RKO (cell line): ENCODE data around the gene TKTL1.
"Not testable (repeated sequence)": the region's sequence is repeated elsewhere in the genome, so short reads cannot be mapped to it uniquely, and the experiment has no call there.

Source experiments
- DNase-seq: peaks from one replicate; pipeline ENCODE4 v3.0.0-alpha.2; 2016; ENCODE audit warnings: low spot score

The TKTL1 gene

GRCh38 chrX:154343620-154344019 is 48.0 kb downstream of the TKTL1 start:
- not testable (repeated sequence) for DNase-seq

GRCh38 chrX:154348114-154348531 is 52.5 kb downstream of the TKTL1 start:
- DNase-seq = peak; percentile 29

- no peak for DNase-seq
These were observed 53.2 kb downstream of the TKTL1 start for GRCh38 chrX:154348646-154349358.

GRCh38 chrX:154349359-154349935 is 53.9 kb downstream of the TKTL1 start:
- no peak for DNase-seq

- no peak for DNase-seq
These were observed 54.4 kb downstream of the TKTL1 start for GRCh38 chrX:154349979-154350378.

GRCh38 chrX:154350429-154351182 is 55.0 kb downstream of the TKTL1 start:
- no peak for DNase-seq

GRCh38 chrX:154351183-154352011 is 55.8 kb downstream of the TKTL1 start:
- no peak for DNase-seq

- no peak for DNase-seq
These were observed 56.4 kb downstream of the TKTL1 start for GRCh38 chrX:154352012-154352401.

GRCh38 chrX:154352466-154352865 is 56.9 kb downstream of the TKTL1 start:
- no peak for DNase-seq

- DNase-seq = no peak
These were observed 57.7 kb downstream of the TKTL1 start for GRCh38 chrX:154353172-154353843.

- no peak for DNase-seq
These were observed 58.4 kb downstream of the TKTL1 start for GRCh38 chrX:154354013-154354412.

- DNase-seq = no peak
These were observed 58.9 kb downstream of the TKTL1 start for GRCh38 chrX:154354516-154354915.

GRCh38 chrX:154355094-154355775 is 59.6 kb downstream of the TKTL1 start:
- DNase-seq = no peak

GRCh38 chrX:154355776-154356140 is 60.2 kb downstream of the TKTL1 start:
- DNase-seq = no peak

GRCh38 chrX:154356596-154356995 is 61.0 kb downstream of the TKTL1 start:
- no peak for DNase-seq

GRCh38 chrX:154357205-154357604 is 61.6 kb downstream of the TKTL1 start:
- no peak for DNase-seq

- no peak for DNase-seq
These were observed 62.4 kb downstream of the TKTL1 start for GRCh38 chrX:154358011-154358410.

GRCh38 chrX:154358829-154359228 is 63.2 kb downstream of the TKTL1 start:
- DNase-seq = no peak

- DNase-seq = no peak
These were observed 64.0 kb downstream of the TKTL1 start for GRCh38 chrX:154359362-154360154.

- DNase-seq = no peak
These were observed 64.6 kb downstream of the TKTL1 start for GRCh38 chrX:154360155-154360713.
